ENCODE results near the gene PSMD6.

- no peak for TF ChIP-seq CTCF (IDR thresholded peaks at IDR 0.05)
- no peak for TF ChIP-seq ZFX (IDR thresholded peaks at IDR 0.05; ENCODE audit: borderline replicate concordance)
Observed at GRCh38 chr3:63991666-63992065, 31.6 kb downstream of the PSMD6 start.

All from 22Rv1 (cell line).